Left ventricle myocardium inferior (tissue), 1 donor: ENCODE data around the gene TTLL4. TPM values are rescaled to one million over a fixed set of nuclear protein-coding genes. Genes with fewer than 3 reads are reported as not detected.

Experiments used
- DNase-seq: peaks from one replicate; pipeline ENCODE4 v3.0.0-alpha.2; 2020
- H3K27ac ChIP-seq: fragments of 200-600 bp; replicated peaks from 2 replicates; pipeline ENCODE4 v1.8.0; 2021
- H3K27me3 ChIP-seq: fragments of 200-600 bp; 2 replicates; pipeline ENCODE4 v1.8.0; 2021; ENCODE audit warnings: low read depth
- H3K36me3 ChIP-seq: fragments of 200-600 bp; 2 replicates; pipeline ENCODE4 v1.8.0; 2021
- H3K4me1 ChIP-seq: fragments of 200-600 bp; 2 replicates; pipeline ENCODE4 v1.8.0; 2021
- H3K4me3 ChIP-seq: fragments of 200-600 bp; 2 replicates; pipeline ENCODE4 v1.8.0; 2021; ENCODE audit warnings: mild to moderate bottlenecking, moderate library complexity
- H3K9me3 ChIP-seq: fragments of 200-600 bp; replicated peaks from 2 replicates; pipeline ENCODE4 v1.8.0; 2021
- intact Hi-C: fragments of 100-400 bp; cut with micrococcal nuclease; formaldehyde crosslinking; loops from one replicate; pipeline ENCODE4 v1.11.0; 2022
- total RNA-seq: library from RNA; stranded (reverse); fragmentation: NEBNext Ultra II Directional; extraction: Animal tissue kit (Norgen Biotek cat#: 25700); gene quantifications from one replicate; pipeline ENCODE4 v1.2.1, GENCODE V29; 2021
- TF ChIP-seq, protein P1 (sequence below): fragments of 200-600 bp; IDR thresholded peaks from 2 replicates; pipeline ENCODE4 v1.8.0; 2021; ENCODE audit warnings: antibody characterized with exemption, mild to moderate bottlenecking, borderline replicate concordance
- donor health status: DM: no; HTN: yes; CAD: no; lungs with severe emphysema.

Gene TTLL4
- total RNA-seq, 1 donor from 2014 or later: 6.2 TPM

DNA sequence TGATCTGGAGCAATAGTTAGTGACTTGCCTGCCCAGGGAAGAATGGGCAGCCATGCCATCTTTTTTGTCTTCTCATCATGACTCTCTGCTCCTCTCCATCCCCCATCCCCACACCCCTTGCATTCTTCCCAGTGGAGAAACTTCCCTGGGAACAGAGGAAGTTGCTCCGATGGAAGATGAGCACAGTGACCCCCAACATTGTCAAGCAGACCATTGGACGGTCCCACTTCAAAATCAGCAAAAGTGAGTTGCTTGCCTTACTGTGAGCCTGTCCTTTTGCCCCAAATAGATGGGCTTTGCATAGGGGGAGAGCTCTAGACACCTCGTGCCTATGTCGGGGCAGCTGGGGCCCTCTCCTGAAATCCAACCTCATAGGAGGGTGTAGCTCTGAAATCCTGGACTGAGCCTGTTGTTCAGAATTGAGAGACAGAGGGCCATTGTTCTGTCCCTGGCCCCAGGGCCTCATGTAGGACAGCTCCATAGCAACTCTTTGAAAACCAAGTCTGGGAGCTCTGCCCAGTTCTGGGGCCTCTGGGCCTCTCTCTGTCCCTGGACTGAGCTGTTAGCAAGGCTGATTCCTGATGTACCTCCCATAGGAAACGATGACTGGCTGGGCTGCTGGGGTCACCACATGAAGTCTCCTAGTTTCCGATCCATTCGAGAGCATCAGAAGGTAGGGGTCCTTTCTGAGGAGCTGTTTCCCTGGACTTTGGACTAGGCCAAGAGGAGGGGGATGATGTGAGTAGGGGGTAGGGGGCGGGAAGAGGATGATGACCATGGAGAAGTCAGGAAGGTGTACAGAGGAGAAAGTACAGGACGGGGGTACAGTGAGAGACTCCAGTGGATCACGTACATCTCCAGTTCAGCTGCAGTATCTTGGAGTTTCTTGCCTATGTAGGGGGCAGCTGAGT lies 35.2 kb downstream of the TTLL4 start:
- DNase-seq: peak; percentile 81
- H3K36me3 ChIP-seq: peaks cover 58% of the 10 kb centered on the region
- H3K27me3 ChIP-seq: no peaks in the 10 kb centered on the region
- H3K27ac ChIP-seq: peak overlapping the region; percentile 76
- no peak overlapping the region for H3K4me3 ChIP-seq
- H3K9me3 ChIP-seq: no peaks in the 10 kb centered on the region
- intact Hi-C loops: no loop called here
- TF ChIP-seq, protein P1, sequence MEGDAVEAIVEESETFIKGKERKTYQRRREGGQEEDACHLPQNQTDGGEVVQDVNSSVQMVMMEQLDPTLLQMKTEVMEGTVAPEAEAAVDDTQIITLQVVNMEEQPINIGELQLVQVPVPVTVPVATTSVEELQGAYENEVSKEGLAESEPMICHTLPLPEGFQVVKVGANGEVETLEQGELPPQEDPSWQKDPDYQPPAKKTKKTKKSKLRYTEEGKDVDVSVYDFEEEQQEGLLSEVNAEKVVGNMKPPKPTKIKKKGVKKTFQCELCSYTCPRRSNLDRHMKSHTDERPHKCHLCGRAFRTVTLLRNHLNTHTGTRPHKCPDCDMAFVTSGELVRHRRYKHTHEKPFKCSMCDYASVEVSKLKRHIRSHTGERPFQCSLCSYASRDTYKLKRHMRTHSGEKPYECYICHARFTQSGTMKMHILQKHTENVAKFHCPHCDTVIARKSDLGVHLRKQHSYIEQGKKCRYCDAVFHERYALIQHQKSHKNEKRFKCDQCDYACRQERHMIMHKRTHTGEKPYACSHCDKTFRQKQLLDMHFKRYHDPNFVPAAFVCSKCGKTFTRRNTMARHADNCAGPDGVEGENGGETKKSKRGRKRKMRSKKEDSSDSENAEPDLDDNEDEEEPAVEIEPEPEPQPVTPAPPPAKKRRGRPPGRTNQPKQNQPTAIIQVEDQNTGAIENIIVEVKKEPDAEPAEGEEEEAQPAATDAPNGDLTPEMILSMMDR: no peak
- peaks cover 28% of the 10 kb centered on the region for H3K4me1 ChIP-seq

DNA sequence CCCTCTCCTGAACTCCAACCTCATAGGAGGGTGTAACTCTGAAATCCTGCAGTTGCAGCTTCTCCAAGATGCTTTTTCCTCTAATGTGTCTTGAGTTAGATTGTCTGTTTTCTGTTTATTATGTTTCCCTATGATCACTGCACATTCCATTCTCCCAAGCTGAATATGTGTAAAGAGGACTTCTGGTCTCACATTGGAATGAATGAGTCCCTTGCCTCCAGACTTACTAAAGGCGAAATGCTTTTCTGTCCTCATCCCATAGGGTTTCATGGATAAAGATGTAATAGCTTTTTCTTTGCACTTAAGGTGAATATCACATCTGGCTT lies 35.8 kb downstream of the TTLL4 start:
- Histone ChIP-seq H3K9me3 (no peaks in the 10 kb centered on the region), H3K27me3 (no peaks in the 10 kb centered on the region), H3K4me1 (peaks cover 28% of the 10 kb centered on the region), H3K4me3 (no peak overlapping the region), H3K27ac (peak overlapping the region; percentile 76), H3K36me3 (peaks cover 58% of the 10 kb centered on the region)
- intact Hi-C loops: no loop called here
- DNase-seq: no peak
- TF ChIP-seq, protein P1: no peak

DNA sequence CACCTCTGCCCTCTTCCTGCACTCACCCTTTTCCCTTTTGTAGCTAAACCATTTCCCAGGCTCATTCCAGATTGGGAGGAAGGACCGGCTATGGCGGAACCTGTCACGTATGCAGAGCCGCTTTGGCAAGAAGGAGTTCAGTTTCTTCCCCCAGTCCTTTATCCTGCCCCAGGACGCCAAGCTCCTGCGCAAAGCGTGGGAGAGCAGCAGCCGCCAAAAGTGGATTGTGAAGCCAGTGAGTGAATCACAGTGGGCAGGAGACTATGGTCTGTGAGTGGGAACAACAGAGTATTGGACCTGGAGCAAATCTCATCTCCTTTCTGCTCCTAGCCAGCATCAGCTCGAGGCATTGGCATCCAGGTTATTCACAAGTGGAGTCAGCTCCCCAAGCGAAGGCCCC lies 36.3 kb downstream of the TTLL4 start:
- no peak overlapping the region for H3K4me3 ChIP-seq
- peak overlapping the region; percentile 76 for H3K27ac ChIP-seq
- TF ChIP-seq, protein P1: no peak
- H3K27me3 ChIP-seq: no peaks in the 10 kb centered on the region
- H3K36me3 ChIP-seq: peaks cover 58% of the 10 kb centered on the region
- intact Hi-C loops: no loop called here
- H3K4me1 ChIP-seq: peaks cover 28% of the 10 kb centered on the region
- no peaks in the 10 kb centered on the region for H3K9me3 ChIP-seq
- DNase-seq: no peak

DNA sequence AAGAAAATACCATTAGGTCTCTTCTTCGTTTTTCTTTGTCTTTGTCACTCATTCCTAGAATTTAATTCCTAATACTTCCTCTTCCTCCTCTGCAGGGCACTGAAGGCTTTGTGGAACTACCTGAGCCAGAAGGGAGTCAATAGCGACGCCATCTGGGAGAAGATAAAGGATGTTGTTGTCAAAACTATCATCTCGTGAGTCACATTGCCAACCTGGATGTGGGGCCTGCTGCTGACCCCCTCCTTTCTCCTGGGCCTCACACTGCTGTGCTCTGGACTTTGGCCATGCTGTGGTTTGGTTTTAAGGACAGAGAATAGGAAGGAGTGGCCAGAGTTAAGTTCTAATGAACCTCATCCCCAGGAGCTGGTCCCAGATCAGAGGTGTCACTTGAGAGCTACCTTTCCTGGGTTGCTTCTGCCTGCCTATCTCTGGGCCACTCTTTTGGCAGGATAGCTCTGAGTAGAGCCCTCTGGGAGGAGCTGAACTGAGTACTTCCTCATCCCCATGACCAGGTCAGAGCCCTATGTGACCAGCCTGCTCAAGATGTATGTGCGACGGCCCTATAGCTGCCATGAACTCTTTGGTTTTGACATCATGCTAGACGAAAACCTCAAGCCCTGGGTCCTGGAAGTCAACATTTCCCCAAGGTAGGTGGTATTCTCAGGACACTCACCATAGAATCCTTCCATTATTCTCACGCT lies 38.3 kb downstream of the TTLL4 start:
- Histone ChIP-seq H3K27me3 (no peaks in the 10 kb centered on the region), H3K4me1 (peaks cover 18% of the 10 kb centered on the region), H3K27ac (no peak overlapping the region), H3K4me3 (no peak overlapping the region), H3K9me3 (no peaks in the 10 kb centered on the region), H3K36me3 (peaks cover 71% of the 10 kb centered on the region)
- TF ChIP-seq, protein P1: no peak
- no peak for DNase-seq
- intact Hi-C loops: no loop called here

DNA sequence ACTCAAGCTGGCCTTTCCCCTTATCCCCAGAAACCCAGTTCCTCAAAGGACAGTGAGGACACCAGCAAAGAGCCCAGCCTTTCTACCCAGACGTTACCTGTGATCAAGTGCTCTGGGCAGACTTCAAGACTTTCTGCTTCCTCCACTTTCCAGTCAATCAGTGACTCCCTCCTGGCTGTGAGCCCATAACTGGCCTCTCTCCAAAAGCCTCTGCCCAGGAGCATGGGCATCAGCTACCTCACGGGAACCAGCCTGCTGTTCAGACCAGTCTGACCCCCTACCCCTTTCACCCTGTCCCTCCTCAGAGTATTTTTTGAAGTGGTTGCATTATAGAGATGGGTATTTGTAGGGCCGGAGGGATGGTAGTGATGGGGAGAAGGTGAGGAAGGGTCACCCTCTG lies 43.6 kb downstream of the TTLL4 start:
- Histone ChIP-seq H3K27ac (no peak overlapping the region), H3K9me3 (no peaks in the 10 kb centered on the region), H3K4me1 (no peaks in the 10 kb centered on the region), H3K36me3 (peaks cover 66% of the 10 kb centered on the region), H3K27me3 (no peaks in the 10 kb centered on the region), H3K4me3 (no peak overlapping the region)
- intact Hi-C loops: no loop called here
- DNase-seq: no peak
- TF ChIP-seq, protein P1: no peak
